Putamen (tissue), 1 donor: ENCODE measurements around the gene ACVR2B.
"Not testable (repeated sequence)": the region's sequence is repeated elsewhere in the genome, so short reads cannot be mapped to it uniquely, and the experiment has no call there.

Experiments
- DNase-seq: peaks from one replicate; pipeline ENCODE4 v3.0.0-alpha.2; 2016; ENCODE audit warnings: low spot score

The ACVR2B gene

GRCh38 chr3:38453075-38453912, at the start of gene ACVR2B:
Gene ACVR2B, plus strand, starts transcription at chr3:38453890. Its CDS starts 433 bp downstream, at chr3:38454323.
- peak; percentile 90 for DNase-seq

GRCh38 chr3:38404286-38404685, 49.4 kb upstream of the ACVR2B start:
- DNase-seq, result no peak

DNA sequence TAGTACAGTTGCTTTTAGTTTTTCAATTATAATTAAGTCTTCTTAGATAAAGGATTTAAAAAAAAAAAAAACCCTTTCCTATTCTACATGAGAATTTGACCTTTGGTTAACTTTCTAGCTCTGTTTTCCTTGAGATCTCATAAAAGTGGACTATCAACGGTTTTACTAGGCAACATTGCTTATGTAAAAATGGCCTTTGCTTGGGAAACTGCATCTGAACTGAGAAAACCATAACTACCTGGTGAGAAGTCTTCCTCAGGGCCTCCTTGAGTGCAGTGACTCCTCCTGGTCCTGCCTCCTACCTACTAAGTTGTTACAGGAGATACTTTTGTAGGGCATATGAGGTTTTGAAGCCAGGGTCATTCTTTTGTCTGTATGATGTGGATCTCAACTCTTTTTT, 42.1 kb upstream of the ACVR2B start:
- DNase-seq, result no peak

DNA sequence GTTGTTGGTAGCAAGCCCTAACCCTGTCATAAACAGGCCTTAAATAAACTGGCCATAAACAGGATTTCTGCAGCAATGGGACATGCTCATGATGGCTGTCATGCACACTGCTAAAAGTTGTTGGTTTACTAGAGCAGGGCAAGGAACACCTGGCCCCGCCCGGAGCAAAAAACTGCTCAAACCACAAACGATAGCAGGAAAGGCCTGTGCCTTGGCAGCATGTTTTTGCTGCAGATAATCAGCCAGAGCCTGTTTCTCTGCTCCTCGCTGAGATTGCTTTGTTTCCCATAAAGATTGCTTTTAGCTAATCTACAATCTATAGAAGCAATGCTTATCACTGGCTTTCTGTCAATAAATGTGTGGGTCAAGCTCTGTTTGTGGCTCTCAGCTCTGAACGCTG, 32.9 kb upstream of the ACVR2B start:
- DNase-seq, result not testable (repeated sequence)

DNA sequence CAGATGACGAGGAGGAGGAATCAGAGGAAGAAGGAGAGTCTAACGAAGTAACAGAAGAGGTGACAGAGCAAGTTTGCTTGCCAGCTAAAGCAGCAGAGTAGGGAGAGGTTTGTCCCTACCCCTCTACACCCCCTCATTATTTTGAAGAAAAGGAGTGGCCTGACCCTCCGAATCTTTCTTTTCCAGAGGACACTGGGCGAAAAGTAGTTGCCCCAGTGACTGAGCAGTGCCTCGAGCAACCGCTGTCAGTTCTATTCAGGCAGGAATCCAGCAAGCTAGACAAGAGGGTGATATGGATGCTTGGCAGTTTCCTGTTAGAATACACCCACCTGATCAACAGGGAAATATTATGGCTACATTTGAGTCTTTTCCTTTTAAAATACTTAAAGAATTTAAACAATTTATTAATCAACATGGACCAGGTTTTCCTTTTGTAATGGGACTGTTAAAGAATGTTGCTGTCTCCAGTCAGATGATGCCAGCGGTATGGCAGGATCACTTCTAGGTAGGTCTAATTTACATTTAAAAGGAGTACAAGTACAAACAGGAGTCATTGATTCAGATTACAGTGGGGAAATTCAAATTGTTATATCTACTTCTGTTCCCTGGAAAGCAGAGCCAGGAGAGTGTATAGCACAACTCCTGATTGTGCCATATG, 31.9 kb upstream of the ACVR2B start:
- no peak for DNase-seq

GRCh38 chr3:38426798-38427426, 26.8 kb upstream of the ACVR2B start:
- DNase-seq, result not testable (repeated sequence)

DNA sequence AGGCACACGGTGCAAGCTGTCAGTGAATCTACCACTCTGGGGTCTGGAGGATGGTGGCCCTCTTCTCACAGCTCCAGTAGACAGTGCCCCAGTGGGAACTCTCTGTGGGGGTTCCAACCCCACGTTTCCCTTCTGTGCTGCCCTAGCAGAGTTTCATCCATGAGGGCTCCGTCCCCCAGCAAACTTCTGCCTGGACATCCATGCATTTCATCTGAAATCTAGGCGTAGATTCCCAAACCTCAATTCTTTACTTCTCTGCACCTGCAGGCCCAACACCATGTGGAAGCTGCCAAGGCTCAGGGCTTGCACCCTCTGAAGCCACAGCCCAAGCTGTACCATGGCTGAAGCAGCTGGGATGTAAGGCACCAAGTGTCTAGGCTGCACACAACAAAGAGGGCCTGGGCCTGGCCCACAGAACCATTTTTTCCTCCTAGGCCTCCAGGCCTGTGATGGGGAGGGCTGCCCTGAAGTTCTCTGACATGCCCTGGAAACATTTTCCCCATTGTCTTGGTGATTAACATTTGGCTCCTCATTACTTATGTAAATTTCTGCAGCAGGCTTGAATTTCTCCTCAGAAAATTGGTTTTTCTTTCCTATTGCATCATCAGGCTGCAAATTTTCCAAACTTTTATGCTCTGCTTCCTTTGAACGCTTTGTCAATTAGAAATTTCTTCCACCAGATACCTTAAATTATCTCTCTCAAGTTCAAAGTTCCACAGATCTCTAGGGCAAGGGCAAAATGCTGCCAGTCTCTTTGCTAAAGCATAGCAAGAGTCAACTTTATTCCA, 20.6 kb upstream of the ACVR2B start:
- not testable (repeated sequence) for DNase-seq

DNA sequence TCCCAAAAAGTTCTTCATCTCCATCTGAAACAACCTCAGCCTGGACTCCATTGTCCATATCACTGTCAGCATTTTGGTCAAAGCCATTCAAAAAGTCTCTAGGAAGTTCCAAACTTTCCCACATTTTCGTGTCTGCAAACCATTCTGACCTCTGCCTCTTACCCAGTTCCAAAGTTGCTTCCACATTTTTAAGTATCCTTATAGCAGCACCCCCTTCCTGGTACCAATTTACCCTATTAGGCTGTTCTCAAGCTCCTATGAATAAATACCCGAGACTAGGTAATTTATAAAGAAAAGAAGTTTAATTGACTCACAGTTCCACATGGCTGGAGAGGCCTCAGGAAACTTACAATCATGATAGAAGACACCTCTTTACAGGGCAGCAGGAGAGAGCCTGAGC, 20.0 kb upstream of the ACVR2B start:
- not testable (repeated sequence) for DNase-seq

- DNase-seq, result not testable (repeated sequence)
Observed at GRCh38 chr3:38438436-38439069, 15.1 kb upstream of the ACVR2B start.

DNA sequence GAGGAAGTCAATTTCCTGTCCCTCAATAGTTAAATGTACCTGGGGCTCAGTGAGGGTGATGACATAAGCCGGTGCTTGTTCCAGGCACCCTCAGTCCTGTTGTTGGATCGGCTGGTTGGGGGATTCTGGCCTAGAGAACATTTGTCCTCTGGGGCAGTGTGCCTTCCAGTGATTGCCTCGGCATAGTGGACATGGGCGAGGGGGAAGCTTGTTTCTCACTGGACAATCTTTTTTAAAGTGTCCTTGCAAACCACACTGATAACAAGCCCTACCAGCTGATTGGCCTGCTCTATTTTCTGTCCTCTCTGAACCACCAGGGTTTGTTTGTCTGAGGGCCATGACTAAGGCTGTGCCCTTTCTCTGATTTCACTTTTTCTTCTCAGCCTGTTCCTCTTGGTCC, 10.5 kb upstream of the ACVR2B start:
- DNase-seq, result not testable (repeated sequence)

- no peak for DNase-seq
Observed at GRCh38 chr3:38446085-38446686, 7.5 kb upstream of the ACVR2B start.

GRCh38 chr3:38446812-38447211, 6.9 kb upstream of the ACVR2B start:
- no peak for DNase-seq

DNA sequence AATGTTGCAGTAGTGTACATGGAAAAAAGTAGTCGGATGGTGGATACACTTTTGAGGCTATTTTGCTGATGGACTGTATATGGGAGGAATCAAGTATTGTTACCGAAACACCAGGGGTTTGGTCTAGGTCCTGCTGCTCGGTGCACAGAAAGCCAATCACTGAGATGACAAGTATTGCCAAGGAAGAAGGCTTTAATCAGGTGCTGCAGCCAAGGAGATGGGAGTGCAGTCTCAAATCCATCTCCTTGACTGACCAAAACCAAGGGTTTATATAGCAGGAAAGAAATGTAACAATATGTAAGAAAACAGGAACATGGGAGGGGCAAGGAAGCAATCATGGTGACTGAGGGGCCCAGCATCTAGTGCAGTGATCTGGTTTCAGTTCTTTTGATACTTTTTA, 2.8 kb upstream of the ACVR2B start:
- no peak for DNase-seq

GRCh38 chr3:38453913-38454177, 155 bp downstream of the ACVR2B start:
- DNase-seq, result no peak

DNA sequence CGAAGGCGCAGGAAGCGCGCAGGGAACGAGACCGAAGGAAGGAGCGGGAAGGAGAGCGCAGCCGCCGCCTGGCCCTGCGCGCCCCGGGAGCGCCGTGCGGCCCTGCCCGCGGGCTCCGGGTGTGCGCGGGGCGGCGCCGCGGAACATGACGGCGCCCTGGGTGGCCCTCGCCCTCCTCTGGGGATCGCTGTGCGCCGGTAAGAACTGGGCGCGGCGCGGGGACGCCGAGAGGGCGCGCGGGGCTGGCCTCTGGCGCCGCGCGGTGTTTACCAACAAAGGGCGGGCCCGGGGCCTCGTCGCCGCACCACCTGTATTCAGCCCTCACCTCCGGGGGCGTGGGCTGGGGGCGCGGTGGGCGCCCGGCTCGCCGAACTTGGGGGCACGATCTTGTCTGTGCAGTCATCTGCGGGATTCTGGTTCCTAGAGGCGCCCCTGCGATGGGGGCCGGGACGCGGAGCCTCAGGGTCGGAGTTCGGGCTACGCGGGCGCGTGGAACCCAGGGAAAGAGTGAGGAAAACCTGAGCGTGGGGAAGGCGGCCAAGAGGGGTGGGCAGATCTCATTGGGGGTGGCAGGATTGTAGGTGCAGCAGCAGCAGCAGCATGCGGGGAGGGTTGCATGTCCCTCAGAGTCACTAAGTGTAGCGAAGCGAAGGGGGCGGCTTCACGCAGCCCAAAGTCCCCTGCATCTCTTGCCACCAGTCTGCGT, 641 bp downstream of the ACVR2B start:
- no peak for DNase-seq

DNA sequence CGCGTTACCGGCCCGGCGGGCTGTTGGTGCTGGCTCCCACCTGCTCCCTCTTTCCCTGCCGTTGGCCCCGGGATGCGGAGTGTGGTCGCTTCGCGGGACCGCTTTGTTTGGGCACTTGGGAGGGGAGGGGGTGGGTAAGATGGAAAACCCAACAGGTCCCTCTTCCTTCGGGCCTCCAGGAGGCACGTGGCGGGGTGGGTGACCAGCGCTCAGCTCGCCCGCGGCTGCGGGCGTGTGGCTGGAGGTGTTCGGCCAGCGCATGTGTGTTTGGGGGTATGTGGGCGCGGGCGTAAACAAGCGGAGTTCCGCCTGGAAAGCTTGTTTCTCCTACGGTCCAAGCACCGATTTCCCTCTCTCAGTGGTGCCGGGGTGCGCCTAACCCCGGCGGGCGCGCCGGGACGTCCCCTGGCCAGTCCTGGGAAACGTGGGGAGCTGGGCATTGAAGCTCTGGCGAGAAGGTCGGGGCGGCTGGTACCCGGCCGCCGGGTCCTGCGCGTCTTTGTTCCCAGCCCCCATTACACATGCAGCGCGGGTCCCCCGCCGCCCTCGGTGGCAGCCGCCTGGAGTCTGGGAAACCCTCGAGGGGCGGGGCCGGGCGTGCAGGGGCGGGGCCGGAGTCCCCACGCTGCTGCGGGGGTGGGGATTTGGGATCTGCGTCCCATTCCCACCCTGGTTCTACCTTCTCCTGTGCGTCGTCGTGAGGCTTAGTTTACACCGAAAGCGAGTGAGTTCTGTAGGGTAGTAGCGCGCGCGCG, 1.4 kb downstream of the ACVR2B start:
- peak; percentile 43 for DNase-seq

DNA sequence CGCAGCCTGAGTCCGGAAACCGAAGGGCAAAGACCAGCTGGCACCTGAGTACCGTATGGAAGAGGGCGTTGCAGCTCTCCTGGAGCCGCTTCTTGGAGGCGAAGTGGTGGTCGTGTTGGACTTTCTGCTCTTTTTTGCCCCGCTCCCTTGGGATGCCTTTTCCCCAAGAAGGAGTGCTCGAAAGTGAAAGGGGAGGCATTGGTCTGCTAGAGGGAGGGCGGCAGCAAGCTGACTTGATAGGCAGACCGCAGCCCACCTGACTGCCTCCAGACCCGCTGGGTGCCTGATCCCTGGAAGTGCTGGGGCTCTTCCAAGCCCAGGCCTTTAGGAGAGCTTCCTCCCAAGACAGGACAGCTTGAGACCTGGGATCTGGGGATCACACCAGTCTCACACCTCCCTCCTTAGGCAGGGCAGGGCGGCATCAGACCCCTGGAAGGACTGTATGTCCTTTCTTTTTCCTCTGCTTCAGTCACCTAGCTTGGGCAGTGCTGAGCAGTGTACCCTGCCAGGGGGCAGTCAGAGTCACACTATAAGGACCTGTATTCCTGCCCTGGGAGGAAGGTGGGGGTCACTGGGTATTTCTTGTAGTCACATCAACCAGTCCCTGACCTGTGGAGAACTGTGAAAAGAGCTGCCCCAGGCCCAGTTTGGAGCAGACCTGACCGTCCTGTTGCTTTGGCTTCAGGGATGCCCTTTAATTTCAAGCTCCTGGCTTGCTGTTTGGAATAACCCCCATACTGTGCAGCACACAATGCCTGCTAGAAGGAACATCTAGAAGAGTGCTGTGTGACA, 2.1 kb downstream of the ACVR2B start:
- no peak for DNase-seq

GRCh38 chr3:38457111-38458003, 3.7 kb downstream of the ACVR2B start:
- no peak for DNase-seq
